RWPE2 (cell line): Measurements from ENCODE around the gene EFEMP2.

ENCODE experiments used
- ATAC-seq: fragments of 200-7000 bp; cut with Tn5 transposase; 3 replicates; pipeline ENCODE4 v1.9.1; 2021; ENCODE audit warnings: low read depth
- DNase-seq: peaks from one replicate; pipeline ENCODE4 v3.0.0-alpha.2; 2020; ENCODE audit warnings: low spot score
- H3K27ac ChIP-seq: fragments of 450-650 bp; 2 replicates; pipeline ENCODE4 v1.5.1; 2017; ENCODE audit warnings: mild to moderate bottlenecking; ENCODE audit not compliant: poor library complexity, severe bottlenecking
- H3K27me3 ChIP-seq: fragments of 250-450 bp; sonication (Bioruptor Pico); 2 replicates; pipeline ENCODE4 v1.5.1; 2021; ENCODE audit warnings: mild to moderate bottlenecking, moderate library complexity; ENCODE audit not compliant: insufficient read depth, poor library complexity, severe bottlenecking
- H3K36me3 ChIP-seq: fragments of 250-450 bp; sonication (Bioruptor Pico); 2 replicates; pipeline ENCODE4 v1.5.1; 2020; ENCODE audit warnings: low read depth, mild to moderate bottlenecking, moderate library complexity
- H3K4me1 ChIP-seq: fragments of 250-450 bp; sonication (Bioruptor Pico); 2 replicates; pipeline ENCODE4 v1.5.1; 2021; ENCODE audit warnings: mild to moderate bottlenecking, moderate library complexity; ENCODE audit not compliant: insufficient read depth, poor library complexity, severe bottlenecking
- H3K4me3 ChIP-seq: fragments of 250-450 bp; sonication (Bioruptor Pico); 2 replicates; pipeline ENCODE4 v1.5.1; 2021; ENCODE audit warnings: mild to moderate bottlenecking, moderate library complexity; ENCODE audit not compliant: severe bottlenecking
- H3K9me3 ChIP-seq: fragments of 250-450 bp; sonication (Bioruptor Pico); 2 replicates; pipeline ENCODE4 v1.5.1; 2021; ENCODE audit warnings: mild to moderate bottlenecking, moderate library complexity; ENCODE audit not compliant: severe bottlenecking
- CTCF ChIP-seq: fragments of 450-650 bp; IDR thresholded peaks from one replicate; pipeline ENCODE4 v1.5.1; 2017; ENCODE audit warnings: mild to moderate bottlenecking, moderate library complexity; ENCODE audit not compliant: poor library complexity, severe bottlenecking

Gene EFEMP2

GRCh38 chr11:65862941-65863888 lies 9.4 kb downstream of the EFEMP2 start:
- H3K9me3 ChIP-seq, result no peaks in the 10 kb centered on the region
- H3K36me3 ChIP-seq, result peaks cover 69% of the 10 kb centered on the region
- no peaks in the 10 kb centered on the region for H3K27me3 ChIP-seq
- H3K27ac ChIP-seq, result no peak overlapping the region
- H3K4me3 ChIP-seq, result no peak overlapping the region
- no peaks in the 10 kb centered on the region for H3K4me1 ChIP-seq
- DNase-seq (peak; percentile 47), ATAC-seq (no peak)
- no peak for TF ChIP-seq CTCF

DNA sequence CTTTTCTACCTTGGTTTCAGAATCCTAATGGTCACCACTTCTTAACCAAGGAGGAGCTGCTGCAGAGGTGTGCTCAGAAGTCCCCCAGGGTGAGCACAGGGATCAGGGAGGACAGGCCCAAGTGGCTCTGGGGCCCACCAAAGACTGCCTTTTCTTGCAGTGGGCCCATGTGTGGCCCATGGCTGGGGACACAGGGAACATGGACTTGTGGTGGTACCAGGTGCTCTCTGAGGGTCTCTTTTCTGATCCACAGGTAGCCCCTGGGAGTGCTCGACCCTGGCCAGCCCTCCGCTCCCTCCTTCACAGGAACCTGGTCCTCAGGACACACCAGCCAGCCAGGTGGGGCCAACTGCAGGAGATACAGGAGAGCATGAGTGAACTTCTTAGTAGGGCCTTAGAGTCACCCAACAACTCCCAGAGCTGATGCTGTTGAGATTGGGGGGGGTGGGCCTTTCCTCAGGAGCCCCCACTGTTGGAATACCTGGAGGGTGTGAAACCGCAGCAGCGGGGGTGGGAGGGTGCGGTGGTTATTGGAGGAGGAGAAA lies 10.3 kb downstream of the EFEMP2 start:
- Histone ChIP-seq H3K4me1 (no peaks in the 10 kb centered on the region), H3K36me3 (peaks cover 63% of the 10 kb centered on the region), H3K9me3 (no peaks in the 10 kb centered on the region), H3K4me3 (no peak overlapping the region), H3K27ac (peak overlapping the region; percentile 91), H3K27me3 (no peaks in the 10 kb centered on the region)
- DNase-seq, result peak; percentile 47
- no peak for ATAC-seq
- TF ChIP-seq CTCF, result no peak

GRCh38 chr11:65861533-65862183 lies 10.9 kb downstream of the EFEMP2 start:
- peak overlapping the region; percentile 97 for H3K4me3 ChIP-seq
- no peaks in the 10 kb centered on the region for H3K27me3 ChIP-seq
- no peaks in the 10 kb centered on the region for H3K4me1 ChIP-seq
- TF ChIP-seq CTCF, result no peak
- H3K36me3 ChIP-seq, result peaks cover 63% of the 10 kb centered on the region
- DNase-seq, result peak; percentile 47
- no peak for ATAC-seq
- peak overlapping the region; percentile 91 for H3K27ac ChIP-seq
- no peaks in the 10 kb centered on the region for H3K9me3 ChIP-seq

DNA sequence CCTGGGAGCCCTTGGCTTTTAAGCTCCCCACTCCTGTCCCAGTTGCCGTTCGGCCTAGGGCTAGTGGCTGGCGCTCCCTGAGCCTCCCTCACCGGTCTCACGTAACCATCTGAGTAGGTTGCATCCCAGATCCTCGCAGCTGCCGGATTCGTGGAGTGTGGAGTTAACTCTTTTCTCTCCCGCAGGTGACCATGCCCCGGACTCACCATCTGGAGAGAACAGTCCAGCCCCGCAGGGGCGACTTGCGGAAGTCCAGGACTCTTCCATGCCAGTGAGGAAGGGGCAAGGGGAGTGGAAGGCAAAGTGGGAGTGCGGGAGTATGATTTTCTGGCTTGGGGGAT lies 11.5 kb downstream of the EFEMP2 start:
- ATAC-seq (no peak), DNase-seq (peak; percentile 49)
- peak overlapping the region; percentile 97 for H3K4me3 ChIP-seq
- H3K4me1 ChIP-seq, result no peaks in the 10 kb centered on the region
- peaks cover 63% of the 10 kb centered on the region for H3K36me3 ChIP-seq
- H3K9me3 ChIP-seq, result no peaks in the 10 kb centered on the region
- H3K27ac ChIP-seq, result peak overlapping the region; percentile 91
- TF ChIP-seq CTCF, result no peak
- H3K27me3 ChIP-seq, result no peaks in the 10 kb centered on the region
